C4-2B (cell line): ENCODE results near the gene PCSK6.

ENCODE experiments used
- H3K27ac ChIP-seq: fragments of 450-650 bp; 2 replicates; pipeline ENCODE4 v1.5.1; 2017
- ZFX ChIP-seq: fragments of 450-650 bp; IDR thresholded peaks from 2 replicates; pipeline ENCODE4 v1.6.1; 2017
- TF ChIP-seq, protein P1 (sequence below): fragments of 450-650 bp; conservative IDR thresholded peaks from 2 replicates; pipeline ENCODE4 v1.5.1; 2017; ENCODE audit warnings: mild to moderate bottlenecking

PCSK6 gene

DNA sequence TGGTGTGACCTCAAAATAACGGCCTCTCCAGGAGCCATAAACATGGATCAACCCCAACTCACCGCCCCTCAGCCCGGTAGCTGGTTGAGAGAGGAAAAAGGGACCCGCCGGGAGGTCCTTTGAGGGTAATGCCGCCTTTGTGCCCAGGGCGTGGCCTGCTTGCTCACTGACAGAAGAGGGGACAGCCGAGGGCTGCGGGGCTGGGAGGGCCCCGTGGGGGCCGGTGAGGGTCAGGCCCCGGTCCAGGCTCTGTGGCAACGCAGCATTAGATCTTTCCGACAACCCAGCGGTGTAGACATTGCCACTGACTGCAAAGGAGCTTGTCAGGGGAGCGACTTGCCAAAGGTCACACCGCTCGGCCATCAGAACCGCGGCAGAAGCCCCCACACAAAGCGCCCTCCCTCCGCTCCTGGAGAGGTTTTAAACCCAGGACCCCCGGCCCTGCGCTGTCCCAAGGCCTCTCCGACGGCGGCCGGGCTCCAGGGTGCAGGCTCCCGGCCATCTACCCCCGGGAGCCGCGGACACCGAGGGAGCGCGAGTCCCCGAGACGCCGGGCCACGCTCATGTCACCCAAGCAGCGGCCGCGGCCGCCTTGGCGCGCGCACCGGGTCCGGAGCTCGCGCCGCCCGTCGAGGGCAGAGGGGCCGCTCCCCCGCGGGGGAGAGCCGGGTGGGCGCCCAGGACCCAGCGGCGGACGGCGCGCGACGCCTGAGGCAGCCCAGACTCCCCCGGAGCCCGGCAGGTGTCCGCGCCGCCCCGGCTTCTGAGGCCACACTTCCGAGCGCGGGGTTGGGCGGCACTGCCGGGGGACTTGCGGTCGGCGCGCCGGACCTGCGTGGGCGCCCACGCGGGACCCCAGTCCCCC, 975 bp downstream of the PCSK6 start:
- peak overlapping the region; percentile 45 for H3K27ac ChIP-seq
- TF ChIP-seq, protein P1, sequence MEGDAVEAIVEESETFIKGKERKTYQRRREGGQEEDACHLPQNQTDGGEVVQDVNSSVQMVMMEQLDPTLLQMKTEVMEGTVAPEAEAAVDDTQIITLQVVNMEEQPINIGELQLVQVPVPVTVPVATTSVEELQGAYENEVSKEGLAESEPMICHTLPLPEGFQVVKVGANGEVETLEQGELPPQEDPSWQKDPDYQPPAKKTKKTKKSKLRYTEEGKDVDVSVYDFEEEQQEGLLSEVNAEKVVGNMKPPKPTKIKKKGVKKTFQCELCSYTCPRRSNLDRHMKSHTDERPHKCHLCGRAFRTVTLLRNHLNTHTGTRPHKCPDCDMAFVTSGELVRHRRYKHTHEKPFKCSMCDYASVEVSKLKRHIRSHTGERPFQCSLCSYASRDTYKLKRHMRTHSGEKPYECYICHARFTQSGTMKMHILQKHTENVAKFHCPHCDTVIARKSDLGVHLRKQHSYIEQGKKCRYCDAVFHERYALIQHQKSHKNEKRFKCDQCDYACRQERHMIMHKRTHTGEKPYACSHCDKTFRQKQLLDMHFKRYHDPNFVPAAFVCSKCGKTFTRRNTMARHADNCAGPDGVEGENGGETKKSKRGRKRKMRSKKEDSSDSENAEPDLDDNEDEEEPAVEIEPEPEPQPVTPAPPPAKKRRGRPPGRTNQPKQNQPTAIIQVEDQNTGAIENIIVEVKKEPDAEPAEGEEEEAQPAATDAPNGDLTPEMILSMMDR, result no peak
- TF ChIP-seq ZFX, result peak; percentile 48

DNA sequence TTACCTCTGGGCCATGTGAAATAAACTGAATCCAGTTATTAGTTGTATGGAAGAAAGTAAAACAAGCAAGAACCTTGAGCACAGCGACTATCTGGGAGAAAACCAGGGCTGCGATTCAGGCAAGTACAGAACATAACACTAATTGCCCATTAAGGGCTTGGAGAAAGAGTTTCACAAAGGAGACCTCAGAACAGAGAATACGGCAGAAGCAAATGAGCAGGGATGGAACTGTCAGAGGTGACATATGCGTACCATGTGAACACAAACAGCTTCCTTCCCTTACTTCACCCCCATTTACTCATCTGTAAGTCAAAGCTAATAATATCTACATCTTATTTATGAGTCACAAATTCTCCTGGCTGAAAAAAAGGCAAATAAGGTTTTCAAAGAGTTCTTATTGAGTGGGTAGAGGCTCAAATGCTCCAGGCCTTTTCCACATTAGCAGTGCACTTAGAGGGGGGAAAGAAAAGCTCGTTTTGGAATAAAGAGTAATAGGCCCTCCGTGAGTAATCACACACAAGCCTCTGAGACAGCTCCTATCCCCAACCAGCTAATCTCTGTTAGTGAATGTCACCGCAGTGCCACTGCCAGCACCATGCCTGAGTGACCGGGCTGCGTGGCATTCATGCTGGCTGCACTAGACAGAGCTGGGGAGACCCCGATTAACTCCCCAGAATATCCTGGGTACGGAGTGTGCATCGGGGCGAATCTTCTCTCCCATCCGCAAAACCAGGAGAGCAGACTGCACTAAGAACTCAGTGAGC, 2.6 kb downstream of the PCSK6 start:
- no peak for TF ChIP-seq ZFX
- TF ChIP-seq, protein P1, result no peak

DNA sequence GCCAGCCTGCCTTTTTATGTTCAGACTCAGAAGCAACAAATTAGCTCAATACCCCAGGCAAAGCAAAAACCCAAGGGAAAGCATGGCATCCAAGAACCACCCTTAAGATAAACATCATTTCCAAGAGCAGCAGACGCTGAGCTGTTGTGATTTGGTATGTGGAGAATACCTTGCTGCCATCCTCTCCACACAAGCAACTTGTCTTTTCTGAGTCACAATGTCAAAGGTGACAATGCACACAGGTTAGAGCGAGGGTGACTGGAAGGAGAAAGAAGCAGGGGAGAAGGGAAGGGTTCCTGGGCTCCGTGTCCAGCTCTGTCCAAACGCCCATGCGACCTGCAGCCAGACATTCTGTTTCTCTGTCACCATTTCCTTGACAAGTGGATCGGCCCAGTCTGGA, 6.0 kb downstream of the PCSK6 start:
- TF ChIP-seq, protein P1, result no peak
- TF ChIP-seq ZFX, result no peak
- no peak overlapping the region for H3K27ac ChIP-seq

More for the DNA sequence above, 2.6 kb downstream of the PCSK6 start:
- no peak overlapping the region for H3K27ac ChIP-seq

- no peak overlapping the region for H3K27ac ChIP-seq
- TF ChIP-seq, protein P1, result no peak
- no peak for TF ChIP-seq ZFX
These were observed 6.8 kb downstream of the PCSK6 start for GRCh38 chr15:101482526-101483371.

DNA sequence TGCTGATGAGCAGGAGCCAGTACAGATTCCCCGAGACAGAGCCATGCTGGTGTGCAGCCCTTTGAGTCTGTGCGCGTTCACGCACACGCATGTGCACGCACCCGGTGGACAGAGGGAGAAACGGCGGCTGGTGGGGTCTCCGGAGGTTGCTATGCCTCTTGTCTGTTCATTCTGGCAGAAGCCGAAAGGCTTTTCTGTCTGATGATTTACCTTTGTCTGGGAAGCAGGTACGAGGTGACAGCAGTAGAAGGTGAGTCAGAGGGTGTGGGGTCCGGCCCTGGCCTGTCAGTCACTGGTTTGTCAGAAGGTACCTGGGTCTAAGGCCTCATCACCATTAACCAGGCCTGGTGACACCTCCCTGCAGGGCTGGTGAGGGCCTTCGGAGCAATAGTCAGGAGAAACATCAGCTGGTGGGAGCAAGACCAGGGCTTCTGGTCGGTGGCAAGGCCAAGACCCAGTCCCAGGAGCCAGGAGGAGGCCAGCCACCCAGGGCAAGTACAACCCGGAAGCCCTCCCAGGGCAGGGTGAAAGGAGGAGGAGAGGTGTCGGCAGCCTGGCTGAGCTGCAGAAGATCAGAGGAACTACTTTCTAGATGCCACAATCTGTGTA, 7.5 kb downstream of the PCSK6 start:
- no peak overlapping the region for H3K27ac ChIP-seq
- TF ChIP-seq, protein P1, result no peak
- TF ChIP-seq ZFX, result no peak

GRCh38 chr15:101481381-101481705, 8.2 kb downstream of the PCSK6 start:
- H3K27ac ChIP-seq, result no peak overlapping the region
- TF ChIP-seq ZFX, result no peak
- TF ChIP-seq, protein P1, result no peak
